ENCODE data around the gene TPTE2.

DNA sequence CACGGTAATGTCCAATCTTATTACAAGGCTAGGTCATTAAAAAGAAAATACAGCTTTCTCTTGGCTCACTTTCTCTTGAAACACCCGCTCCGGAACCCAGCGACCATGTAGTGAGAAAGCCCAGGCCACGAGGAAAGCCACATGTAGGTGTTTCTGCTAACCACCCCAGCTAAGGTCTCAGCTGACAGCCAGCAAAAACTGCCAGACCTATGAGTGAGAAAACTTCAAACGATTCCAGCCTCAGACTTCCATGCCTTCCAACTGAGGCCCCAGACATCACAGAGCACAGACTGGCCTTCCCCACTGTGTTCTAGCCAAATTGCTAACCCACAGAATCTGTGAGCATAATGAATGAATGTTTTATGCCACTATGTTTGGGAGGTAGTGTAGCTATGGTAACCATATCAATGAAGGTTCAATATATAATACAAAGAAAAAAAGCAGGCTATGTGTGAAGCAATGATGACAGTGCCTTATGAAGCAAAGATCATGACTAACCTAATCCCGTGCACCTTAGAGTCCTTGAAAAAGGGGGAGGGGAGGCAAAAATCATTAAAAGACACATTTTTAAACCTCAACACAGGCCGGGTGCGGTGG is 11.9 kb upstream of the TPTE2 start:
- TF ChIP-seq CTCF (IDR thresholded peaks at IDR 0.05) (no peak), BHLHE40 (IDR thresholded peaks at IDR 0.05; ENCODE audit: low read depth, low read length) (no peak), KDM1A (IDR thresholded peaks at IDR 0.05; ENCODE audit: low read depth) (no peak), POLR2A (IDR thresholded peaks at IDR 0.05; ENCODE audit: low read length) (no peak), ZC3H11A (IDR thresholded peaks at IDR 0.05) (no peak)
